ENCODE results near the gene SREK1. TPM values are rescaled to one million over a fixed set of nuclear protein-coding genes. Genes with fewer than 3 reads are reported as not detected.

The SREK1 gene
- total RNA-seq, 6 donors from 2014 or later: 48.6 to 294 (median 106) TPM

- DNase-seq: no peak
- H3K9me3 ChIP-seq: no peaks in the 10 kb centered on the region
- H3K4me1 ChIP-seq: no peaks in the 10 kb centered on the region
- H3K4me3 ChIP-seq: no peak overlapping the region
- TF ChIP-seq POLR2AphosphoS5 (IDR thresholded peaks at IDR 0.05) (no peak), CTCF (IDR thresholded peaks at IDR 0.05) (no peak), POLR2A (IDR thresholded peaks at IDR 0.05) (no peak), EP300 (IDR thresholded peaks at IDR 0.05) (no peak)
- H3K27ac ChIP-seq: no peak overlapping the region
- peaks cover 23 to 78% (median 40%) of the 10 kb centered on the region in 4 donors for H3K36me3 ChIP-seq
- 85 to 93% methylated on average over 1 of the region's 1 CpG for WGBS, 2 donors
- ATAC-seq (ENCODE audit: low FRiP score in 2 of 2): no peak
- H3K27me3 ChIP-seq: no peaks in the 10 kb centered on the region
Measured at GRCh38 chr5:66179297-66180051, 35.4 kb downstream of the SREK1 start.

- DNase-seq (no peak), ATAC-seq (ENCODE audit: low FRiP score in 2 of 2) (no peak)
- Histone ChIP-seq H3K27me3 (no peaks in the 10 kb centered on the region), H3K4me3 (no peak overlapping the region), H3K36me3 (peaks cover 15 to 67% (median 35%) of the 10 kb centered on the region in 4 donors), H3K4me1 (no peaks in the 10 kb centered on the region), H3K27ac (no peak overlapping the region), H3K9me3 (no peaks in the 10 kb centered on the region)
- 87 to 90% methylated on average over 3 of the region's 3 CpGs for WGBS, 2 donors
- TF ChIP-seq EP300 (IDR thresholded peaks at IDR 0.05) (no peak), POLR2AphosphoS5 (IDR thresholded peaks at IDR 0.05) (no peak), CTCF (IDR thresholded peaks at IDR 0.05) (no peak), POLR2A (IDR thresholded peaks at IDR 0.05) (no peak)
Measured at GRCh38 chr5:66180282-66181155, 36.4 kb downstream of the SREK1 start.

GRCh38 chr5:66186108-66186507 is 42.0 kb downstream of the SREK1 start:
- TF ChIP-seq EP300 (IDR thresholded peaks at IDR 0.05): no peak
- TF ChIP-seq POLR2A (IDR thresholded peaks at IDR 0.05): no peak
- TF ChIP-seq CTCF (IDR thresholded peaks at IDR 0.05): no peak
- no peak for TF ChIP-seq POLR2AphosphoS5 (IDR thresholded peaks at IDR 0.05)
- Histone ChIP-seq H3K4me1 (no peaks in the 10 kb centered on the region), H3K27ac (no peak overlapping the region), H3K4me3 (no peak overlapping the region), H3K27me3 (no peaks in the 10 kb centered on the region), H3K36me3 (peaks cover 0 to 12% (median 8%) of the 10 kb centered on the region in 4 donors), H3K9me3 (no peaks in the 10 kb centered on the region)
- 89 to 91% methylated on average over 3 of the region's 3 CpGs for WGBS, 2 donors
- DNase-seq (no peak), ATAC-seq (ENCODE audit: low FRiP score in 2 of 2) (no peak)

- no peak for TF ChIP-seq POLR2A (IDR thresholded peaks at IDR 0.05)
- TF ChIP-seq EP300 (IDR thresholded peaks at IDR 0.05): no peak
- TF ChIP-seq CTCF (IDR thresholded peaks at IDR 0.05): no peak
- no peak for TF ChIP-seq POLR2AphosphoS5 (IDR thresholded peaks at IDR 0.05)
- Histone ChIP-seq H3K4me1 (no peaks in the 10 kb centered on the region), H3K9me3 (no peaks in the 10 kb centered on the region), H3K27ac (no peak overlapping the region), H3K36me3 (no peaks in the 10 kb centered on the region), H3K4me3 (no peak overlapping the region), H3K27me3 (no peaks in the 10 kb centered on the region)
- ATAC-seq (ENCODE audit: low FRiP score in 2 of 2) (no peak), DNase-seq (no peak)
Measured at GRCh38 chr5:66193419-66193818, 49.3 kb downstream of the SREK1 start.
